Stimulated activated CD4-positive, alpha-beta T cell treated with anti-CD3 and anti-CD28 coated beads, Interleukin-4, amount 100 ng/mL, for 4 hours (primary cell): ENCODE results near the gene MIA.
A peak's percentile ranks its signal among the peaks of the same experiment; 100 is the strongest.
"Not testable (repeated sequence)": the region's sequence is repeated elsewhere in the genome, so short reads cannot be mapped to it uniquely, and the experiment has no call there.

Experiments
- DNase-seq, 2 experiments: peaks; one replicate each; pipeline ENCODE4 v3.0.0-alpha.2; 2020

Gene MIA

GRCh38 chr19:40750874-40751537 is 24.3 kb upstream of the MIA start, which contains the start of gene SNRPA:
Gene SNRPA (plus strand): TSS chr19:40751203. CDS start chr19:40751409, 206 bp downstream.
- peak; percentile 89 to 96 for DNase-seq

DNA sequence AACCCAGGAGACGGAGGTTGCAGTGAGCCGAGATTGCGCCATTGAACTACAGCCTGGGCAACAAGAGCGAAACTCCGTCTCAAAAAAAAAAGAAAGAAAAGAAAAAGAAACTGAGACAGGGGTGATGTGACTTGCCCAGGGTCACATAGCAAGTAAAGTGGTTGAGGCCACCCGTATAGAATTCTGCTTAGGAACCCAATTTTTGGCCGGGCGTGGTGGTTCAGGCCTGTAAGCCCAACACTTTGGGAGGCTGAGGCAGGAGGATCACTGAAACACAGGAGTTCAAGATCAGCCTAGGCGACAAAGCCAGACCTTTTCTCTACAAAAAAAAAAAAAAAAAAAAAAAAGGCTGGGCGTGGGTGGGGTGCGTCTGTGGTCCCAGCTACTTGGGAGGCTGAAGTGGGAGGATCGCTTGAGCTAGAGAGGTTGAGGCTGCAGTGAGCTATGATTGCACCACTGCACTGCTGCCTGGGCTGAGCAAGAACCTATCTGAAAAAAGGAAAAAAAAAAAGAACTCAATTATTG is 23.0 kb upstream of the MIA start:
- peak in 1 of 2 experiments; percentile 34 for DNase-seq

- peak; percentile 57 to 59 for DNase-seq
Observed at GRCh38 chr19:40754611-40755247, 20.6 kb upstream of the MIA start.

DNA sequence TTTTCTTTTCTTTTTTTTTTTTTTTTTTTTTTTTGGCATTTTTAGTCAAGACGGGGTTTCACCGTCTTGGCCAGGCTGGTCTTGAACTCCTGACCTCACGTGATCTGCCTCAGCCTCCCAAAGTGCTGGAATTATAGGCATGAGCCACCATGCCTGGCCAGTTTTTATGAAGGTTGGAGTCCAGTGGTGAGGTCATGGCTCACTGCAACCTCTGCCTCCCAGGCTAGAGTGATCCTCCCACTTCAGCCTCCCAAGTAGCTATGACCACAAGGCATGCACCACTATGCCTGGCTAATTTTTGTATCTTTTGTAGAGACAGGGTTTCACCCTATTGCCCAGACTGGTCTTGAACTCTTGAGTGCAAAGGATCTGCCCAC is 20.1 kb upstream of the MIA start:
- DNase-seq = no peak

DNA sequence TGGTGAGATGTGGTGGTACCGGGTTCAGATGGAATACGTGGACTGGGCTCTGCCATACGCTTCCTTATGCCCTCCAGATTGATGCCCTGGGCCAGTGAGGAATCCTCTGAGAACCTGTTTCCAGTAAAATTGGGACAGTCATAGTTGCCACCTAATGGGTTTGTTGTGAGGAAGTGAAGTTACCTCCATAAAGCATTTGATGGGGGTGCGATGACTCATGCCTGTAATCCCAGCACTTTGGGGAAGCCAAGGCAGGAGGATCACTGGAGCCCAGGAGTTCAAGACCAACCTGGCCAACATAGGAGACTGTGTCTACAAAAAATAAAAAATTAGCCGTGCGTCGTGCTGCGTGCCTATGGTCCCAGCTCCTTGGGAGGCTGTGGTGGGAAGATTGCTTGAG is 19.5 kb upstream of the MIA start:
- no peak for DNase-seq

DNA sequence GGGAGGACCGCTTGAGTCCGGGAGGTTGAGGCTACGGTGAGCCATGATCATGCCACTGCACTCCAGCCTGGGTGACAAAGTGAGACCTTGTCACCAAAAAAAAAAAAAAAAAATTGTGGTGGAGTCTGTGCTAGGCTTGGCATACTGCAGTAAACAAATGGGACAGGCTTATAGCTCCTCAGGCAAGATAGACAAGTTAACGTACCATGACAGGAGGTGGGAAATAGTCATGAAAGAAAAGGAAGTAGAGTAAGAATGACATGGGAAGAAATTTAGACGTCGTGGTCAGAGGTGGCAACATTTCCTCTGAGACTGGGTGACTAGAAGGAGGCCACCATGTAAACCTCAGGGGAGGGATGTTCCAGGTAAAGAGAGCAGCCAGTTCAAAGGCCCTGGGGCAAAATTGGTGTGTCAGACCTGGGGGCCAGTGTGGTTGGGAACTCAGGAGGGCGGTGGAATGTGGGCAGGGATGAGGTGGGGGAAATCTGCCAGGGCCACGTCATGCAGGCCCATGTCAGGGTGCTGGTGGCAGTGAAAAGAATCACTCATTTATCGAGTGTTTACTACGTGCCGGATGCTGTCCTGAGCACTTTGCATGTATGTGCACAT is 18.7 kb upstream of the MIA start:
- DNase-seq = peak in 1 of 2 experiments; percentile 17

DNA sequence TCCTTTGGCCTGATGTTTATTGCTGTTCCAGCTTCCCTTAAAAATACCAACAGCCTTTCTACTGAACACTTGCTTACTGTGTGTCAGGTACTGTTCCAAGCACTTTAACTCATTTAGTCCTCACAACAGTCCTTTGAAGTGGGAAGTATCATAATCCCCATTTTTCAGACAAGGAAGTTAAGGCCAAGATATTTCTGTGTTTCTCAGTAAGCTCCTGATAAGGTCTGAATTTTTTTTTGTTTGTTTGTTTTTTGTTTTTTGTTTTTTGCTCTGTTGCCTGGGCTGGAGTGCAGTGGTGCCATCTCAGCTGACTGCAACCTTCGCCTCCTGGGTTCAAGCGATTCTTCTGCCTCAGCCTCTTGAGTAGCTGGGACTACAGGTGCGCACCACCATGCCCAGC is 16.8 kb upstream of the MIA start:
- DNase-seq = no peak

DNA sequence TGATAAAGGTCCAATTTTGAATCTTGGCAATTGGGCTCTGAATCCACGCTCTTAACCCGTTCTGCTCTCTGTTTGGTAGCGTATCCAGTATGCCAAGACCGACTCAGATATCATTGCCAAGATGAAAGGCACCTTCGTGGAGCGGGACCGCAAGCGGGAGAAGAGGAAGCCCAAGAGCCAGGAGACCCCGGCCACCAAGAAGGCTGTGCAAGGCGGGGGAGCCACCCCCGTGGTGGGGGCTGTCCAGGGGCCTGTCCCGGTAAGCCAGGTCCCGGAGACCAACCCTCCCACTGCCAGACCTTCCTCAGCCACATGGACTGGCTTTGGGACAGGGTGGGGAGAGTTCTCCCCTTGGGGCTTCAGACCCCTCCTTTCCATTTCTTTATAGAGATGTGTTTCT is 16.0 kb upstream of the MIA start:
- no peak for DNase-seq

DNA sequence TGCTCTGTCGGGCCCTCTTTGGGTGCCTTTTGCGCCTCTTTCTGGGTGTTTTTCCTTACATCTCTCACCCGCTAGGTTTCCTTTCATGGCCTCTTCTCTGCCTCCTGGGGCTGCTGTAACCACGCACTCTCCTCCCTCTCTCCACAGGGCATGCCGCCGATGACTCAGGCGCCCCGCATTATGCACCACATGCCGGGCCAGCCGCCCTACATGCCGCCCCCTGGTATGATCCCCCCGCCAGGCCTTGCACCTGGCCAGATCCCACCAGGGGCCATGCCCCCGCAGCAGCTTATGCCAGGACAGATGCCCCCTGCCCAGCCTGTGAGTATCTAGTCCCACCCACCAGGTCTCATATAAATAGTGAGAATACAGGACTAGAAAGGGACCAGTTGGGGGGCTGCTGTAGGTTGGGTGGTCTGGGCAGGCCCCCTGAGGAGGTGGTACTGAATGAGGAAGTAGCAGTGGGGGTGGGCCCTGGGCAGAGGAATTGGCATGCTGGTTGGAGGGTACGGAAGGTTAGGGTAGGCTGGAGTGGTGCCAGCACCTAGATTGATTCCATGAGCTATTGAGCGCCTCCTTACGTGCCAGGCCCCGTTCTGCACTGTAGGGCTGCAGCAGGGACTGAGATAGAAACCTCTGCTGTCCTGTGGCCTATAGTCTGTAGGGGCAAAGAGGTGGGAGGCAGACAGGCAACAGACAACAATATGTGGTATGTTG is 12.4 kb upstream of the MIA start:
- DNase-seq = no peak

DNA sequence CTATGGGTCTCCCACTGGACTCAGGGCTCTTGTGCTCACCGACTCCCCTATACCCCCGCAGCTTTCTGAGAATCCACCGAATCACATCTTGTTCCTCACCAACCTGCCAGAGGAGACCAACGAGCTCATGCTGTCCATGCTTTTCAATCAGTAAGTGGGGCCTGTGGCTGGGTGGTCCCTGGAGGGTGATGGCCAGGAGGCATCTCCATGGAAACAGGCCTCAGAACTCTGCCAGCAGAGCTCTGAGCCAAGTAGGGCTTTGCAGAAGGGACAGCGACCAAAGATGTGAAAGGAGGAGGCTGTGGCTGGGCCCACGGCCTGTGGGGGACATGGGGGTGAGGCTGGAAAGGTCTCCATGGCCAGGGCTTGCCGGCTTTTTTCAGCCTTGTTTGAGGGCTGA is 11.8 kb upstream of the MIA start:
- no peak for DNase-seq

DNA sequence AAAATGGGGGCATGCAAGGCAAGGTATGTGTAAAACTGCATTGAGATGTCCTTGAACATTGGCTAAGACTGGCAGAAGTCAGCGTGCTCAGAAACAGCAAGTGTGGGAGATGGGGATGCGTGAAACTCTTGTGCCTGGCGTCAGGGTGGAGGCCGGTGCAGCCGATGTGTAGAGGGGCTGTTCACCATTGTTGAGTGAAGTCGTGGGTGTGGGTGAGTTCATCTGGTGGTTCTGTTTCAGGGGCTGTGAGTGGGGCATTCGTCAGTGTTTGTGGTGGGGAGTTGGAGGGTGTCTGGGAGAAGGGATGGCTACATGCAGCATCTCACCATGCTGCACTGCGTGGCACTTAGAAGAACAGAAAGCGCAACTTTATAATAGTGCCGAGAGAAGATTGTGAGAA is 11.4 kb upstream of the MIA start:
- no peak for DNase-seq

DNA sequence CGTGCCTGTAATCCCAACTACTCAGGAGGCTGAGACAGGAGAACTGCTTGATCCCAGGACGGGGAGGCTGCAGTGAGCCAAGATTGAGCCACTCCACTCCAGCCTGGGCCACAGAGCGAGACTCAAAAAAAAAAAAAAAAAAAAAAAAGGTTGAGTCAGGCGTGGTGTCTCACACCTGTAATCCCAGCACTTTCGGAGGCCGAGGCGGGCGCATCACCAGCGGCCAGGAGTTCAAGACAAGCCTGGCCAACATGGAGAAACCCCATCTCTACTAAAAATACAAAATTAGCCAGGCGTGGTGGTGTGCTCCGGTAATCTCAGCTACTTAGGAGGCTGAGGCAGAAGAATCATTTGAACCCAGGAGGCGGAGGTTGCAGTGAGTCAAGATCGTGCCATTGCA is 8.9 kb upstream of the MIA start:
- DNase-seq = not testable (repeated sequence)

DNA sequence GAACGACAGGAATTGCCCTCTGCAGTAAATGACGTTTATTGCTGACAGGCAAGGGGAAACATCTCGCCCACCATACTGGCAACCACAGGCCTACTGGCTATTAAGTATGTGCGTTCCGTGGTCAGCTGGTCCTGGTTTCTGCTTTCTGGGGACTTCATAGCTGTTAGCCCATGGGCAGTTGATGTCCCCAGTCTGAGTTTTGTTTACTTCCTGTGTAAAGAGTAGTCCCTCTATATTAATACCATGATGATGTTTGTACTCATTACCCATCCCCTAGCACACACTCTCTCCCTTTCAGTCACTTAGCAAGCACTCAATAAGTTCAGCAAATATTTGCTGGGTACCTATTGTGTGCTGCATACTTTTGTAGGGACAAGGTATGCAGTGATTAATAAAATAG is 6.5 kb upstream of the MIA start:
- DNase-seq = no peak

DNA sequence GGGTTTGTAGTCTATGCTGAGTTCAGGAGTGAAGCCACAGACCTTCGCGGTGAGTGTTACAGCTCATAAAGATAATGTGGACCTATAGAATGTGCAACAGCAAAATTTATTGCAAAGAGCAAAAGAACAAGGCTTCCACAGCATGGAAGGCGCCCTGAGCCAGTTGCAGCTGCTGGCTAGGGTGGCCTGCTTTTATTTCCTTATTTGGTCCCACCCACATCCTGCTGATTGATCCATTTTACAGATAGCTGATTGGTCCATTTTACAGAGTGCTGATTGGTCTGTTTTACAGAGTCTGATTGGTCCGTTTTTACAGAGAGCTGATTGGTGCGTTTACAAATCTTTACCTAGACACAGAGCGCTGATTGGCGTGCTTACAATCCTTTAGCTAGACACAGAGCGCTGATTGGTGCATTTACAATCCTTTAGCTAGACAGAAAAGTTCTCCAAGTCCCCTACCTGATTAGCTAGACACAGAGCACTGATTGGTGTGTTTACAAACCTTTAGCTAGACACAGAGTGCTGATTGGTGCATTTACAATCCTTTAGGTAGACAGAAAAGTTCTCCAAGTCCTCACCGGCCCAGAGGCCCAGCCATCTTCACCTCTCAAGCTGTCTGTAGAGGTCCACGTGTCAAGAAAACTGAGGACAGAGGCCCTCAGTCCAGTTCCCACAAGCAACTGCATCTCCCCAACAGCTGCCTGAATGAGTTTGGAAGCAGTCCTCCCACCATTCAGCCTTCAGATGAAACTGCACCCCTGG is 4.0 kb upstream of the MIA start:
- not testable (repeated sequence) for DNase-seq

DNA sequence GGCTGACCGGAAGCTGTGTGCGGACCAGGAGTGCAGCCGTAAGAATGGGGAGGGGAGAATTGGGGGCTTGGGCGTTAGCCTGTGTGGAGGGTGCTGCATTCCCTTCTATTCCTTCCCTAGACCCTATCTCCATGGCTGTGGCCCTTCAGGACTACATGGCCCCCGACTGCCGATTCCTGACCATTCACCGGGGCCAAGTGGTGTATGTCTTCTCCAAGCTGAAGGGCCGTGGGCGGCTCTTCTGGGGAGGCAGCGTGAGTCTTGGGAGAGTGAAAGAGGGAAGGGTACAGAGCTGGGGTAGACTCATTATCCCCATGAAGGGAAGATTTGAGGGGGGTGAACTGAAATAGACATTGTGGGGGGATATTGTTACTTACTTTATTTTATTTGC is 306 bp downstream of the MIA start:
- no peak for DNase-seq

GRCh38 chr19:40776364-40776763 is 1.0 kb downstream of the MIA start:
- no peak for DNase-seq

GRCh38 chr19:40776932-40777644 is 1.8 kb downstream of the MIA start:
- DNase-seq = peak; percentile 71 to 88

DNA sequence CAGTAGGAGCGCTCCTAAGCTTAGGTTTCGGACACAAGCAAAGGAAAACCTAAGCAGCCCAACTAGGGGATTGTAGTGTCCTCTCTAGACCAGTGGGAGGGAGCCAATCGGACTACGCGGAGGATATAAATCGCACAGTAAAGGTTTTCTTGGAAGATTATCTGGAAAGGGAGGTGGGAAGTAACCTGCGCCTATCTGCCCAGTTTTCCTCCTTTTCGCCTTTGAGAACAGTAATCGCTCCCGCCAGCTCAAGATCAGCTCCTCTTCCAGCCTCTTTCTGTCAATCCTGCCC is 2.3 kb downstream of the MIA start:
- no peak for DNase-seq

- DNase-seq = peak; percentile 99 to 100
Observed at GRCh38 chr19:40777937-40778705, 2.8 kb downstream of the MIA start, which contains the start of gene RAB4B. Gene RAB4B (plus strand): TSS chr19:40778247. CDS start chr19:40778376, 129 bp downstream.

DNA sequence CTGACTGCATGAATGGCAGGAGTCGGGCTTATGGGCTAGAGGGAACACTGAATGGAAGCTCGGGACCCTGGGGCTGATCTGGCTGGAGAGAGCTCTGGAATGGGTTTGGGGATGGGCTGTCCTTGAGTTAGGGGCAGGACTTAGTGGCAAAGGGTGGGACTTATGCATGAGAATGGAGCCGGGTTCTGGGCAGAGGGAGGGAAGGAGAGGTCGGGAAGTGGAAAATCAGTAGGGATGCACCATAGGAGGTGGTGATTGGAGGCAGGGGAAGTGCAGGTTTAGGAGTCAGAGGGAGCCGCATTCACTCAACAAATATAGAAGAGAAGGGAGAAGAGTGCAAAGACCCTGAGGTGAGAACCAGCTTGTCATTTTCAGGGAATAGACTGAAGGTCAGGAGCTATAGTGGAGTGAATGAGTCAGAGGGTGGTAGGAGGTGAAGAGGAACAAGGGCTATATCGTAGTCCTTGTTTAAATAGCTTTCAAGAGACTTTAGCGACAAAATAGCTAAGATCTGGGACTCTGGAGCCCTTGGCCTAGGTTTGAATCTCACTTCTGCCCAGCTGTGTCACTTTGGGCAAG is 3.5 kb downstream of the MIA start:
- no peak for DNase-seq

- DNase-seq = no peak
Observed at GRCh38 chr19:40780582-40780981, 5.3 kb downstream of the MIA start.
